ENCODE measurements around the gene TBCCD1.
"Not testable (repeated sequence)": the region's sequence is repeated elsewhere in the genome, so short reads cannot be mapped to it uniquely, and the experiment has no call there.

Gene TBCCD1

GRCh38 chr3:186594591-186595113, 27.5 kb upstream of the TBCCD1 start:
- no peak for DNase-seq (ENCODE audit: low spot score)

- no peak for DNase-seq (ENCODE audit: low spot score)
Observed at GRCh38 chr3:186593862-186594261, 26.7 kb upstream of the TBCCD1 start.

DNA sequence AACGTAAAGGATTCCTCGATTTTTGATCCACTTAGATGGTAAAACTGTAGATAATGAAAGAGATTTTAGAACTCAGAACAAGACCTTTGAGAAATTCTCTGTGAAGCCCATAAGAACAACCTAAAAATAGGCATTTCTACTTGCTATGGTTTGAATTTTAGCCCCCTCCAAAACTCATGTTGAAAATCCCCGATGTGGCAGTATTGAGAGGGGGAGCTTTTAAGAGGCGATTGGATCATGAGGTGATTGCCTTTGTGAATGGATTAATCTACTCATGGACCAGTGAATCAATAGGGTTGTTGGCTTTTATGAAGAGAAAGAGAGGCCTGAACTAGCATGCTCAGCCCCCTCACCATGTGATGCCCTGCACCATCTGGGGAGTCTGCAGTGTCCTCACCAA, 25.5 kb upstream of the TBCCD1 start:
- DNase-seq (ENCODE audit: low spot score), result no peak

DNA sequence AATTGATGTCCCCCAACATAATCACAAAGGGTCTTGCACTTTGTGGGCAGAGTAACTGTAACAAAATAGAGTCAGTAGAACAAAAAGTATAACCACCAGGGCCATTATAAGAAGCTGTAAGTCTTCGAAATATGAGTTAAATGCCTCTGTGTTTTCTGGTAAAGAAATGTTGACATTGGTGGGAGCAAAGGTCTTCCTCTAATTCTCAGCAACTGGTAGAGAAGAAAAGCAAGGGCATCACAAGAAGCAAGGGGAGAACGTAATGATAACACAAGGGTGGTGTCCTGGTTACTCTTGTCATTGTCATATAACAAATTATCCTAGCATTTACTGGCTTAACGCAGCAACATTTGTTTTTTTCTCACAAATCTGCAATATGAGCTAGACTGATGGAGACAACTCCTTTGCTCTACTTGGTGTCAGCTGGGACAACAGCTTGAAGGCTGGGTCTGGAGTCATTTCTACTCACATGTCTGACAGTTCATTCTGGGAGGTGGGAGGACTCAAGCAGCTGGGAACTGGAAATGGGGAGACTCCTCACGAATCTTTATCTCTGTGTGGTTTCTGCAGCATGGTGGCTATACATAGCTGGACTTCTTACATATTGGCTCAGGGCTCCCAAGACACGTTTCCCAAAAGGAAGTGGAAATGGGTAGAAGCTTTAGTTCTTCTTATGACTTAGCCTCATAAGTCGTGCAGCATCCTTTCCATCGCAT, 23.6 kb upstream of the TBCCD1 start:
- DNase-seq (ENCODE audit: low spot score), result no peak

DNA sequence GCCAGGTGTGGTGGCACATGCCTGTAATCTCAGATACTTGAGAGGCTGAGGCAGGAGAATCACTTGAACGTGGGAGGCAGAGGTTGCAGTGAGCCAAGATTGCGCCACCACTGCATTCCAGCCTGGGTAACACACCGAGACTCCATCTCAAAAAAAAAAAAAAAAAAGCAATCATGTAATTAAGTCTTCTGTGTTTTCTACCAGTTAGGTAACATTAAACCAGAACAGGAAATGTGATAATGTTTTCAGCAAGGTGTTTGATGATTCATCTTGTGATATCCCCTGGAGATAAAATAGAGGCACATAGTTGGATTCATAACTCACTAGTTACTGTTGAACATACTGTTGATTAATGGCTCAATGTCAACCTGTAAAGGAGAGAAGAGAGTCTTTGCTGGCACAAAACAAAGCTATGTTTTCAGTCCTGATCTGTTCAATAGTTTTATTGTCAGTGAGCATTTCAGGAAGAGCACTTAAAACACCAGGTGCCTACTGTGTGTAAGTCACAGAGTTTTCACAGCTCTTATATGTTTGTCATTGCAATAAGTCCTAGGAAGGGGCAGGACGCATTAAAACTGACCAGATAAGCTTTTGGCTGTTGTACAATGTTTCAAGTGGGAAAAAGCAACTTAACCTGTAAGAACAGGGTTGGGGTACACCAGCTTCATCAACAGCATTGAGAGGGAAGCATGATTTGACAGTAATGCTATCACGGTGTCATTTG, 22.9 kb upstream of the TBCCD1 start:
- no peak for DNase-seq (ENCODE audit: low spot score)

- DNase-seq (ENCODE audit: low spot score), result no peak
Observed at GRCh38 chr3:186589121-186589520, 22.0 kb upstream of the TBCCD1 start.

DNA sequence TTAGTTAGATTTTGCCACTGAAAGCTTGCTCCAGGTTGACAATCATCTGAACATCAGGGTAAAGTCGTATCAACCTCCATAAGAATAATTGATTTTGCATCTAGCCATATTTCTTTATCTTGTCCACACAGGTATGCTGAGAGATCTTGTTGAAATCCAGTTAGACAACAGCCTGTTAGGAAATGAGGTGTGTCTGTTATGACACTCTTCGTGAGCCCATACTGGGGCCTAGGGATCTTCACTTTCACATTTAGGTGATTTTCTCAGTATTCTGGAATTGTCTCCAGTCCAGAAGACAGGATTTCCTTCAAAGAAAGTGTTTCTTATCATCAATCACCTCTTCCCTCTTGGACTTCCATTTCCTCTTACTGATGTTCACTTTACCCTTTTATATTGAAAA, 21.5 kb upstream of the TBCCD1 start:
- DNase-seq (ENCODE audit: low spot score), result no peak

DNA sequence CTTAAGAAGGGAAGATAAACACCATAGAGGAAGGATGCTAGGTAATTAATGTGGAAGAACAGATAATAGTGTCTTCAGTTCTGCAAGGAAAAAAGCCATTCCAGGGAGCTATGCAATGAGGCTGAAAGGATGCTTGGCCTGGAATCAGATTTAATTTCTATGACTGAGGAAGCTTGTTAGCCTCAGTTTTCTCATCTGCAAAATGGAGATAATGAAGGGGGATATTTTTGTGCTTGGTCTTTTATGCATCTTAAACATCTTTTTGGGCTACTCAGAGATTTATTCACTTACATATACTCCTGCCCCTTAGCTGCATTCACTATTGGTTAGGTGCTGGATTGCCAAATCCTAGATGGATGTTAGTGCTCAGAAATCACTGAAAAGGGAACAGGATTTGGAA, 20.0 kb upstream of the TBCCD1 start:
- DNase-seq (ENCODE audit: low spot score), result no peak

DNA sequence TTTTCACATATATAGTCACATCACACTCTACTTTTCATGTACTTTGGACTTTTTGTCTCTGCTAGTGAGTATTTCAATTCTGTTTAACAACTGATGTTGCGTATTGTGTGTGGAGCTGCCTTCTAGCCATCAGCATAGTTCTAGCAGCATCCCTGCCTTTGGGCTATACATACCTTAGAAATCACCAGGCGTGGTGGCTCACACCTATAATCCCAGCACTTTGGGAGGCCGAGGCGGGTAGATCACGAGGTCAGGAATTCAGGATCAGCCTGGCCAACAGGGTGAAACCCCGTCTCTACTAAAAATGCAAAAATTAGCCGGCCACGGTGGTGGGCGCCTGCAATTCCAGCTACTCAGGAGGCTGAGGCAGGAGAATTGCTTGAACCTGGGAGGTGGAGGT, 19.1 kb upstream of the TBCCD1 start:
- DNase-seq (ENCODE audit: low spot score), result not testable (repeated sequence)

GRCh38 chr3:186583831-186584230, 16.7 kb upstream of the TBCCD1 start:
- peak; percentile 44 for DNase-seq (ENCODE audit: low spot score)

- no peak for DNase-seq (ENCODE audit: low spot score)
Observed at GRCh38 chr3:186582541-186582940, 15.4 kb upstream of the TBCCD1 start.

DNA sequence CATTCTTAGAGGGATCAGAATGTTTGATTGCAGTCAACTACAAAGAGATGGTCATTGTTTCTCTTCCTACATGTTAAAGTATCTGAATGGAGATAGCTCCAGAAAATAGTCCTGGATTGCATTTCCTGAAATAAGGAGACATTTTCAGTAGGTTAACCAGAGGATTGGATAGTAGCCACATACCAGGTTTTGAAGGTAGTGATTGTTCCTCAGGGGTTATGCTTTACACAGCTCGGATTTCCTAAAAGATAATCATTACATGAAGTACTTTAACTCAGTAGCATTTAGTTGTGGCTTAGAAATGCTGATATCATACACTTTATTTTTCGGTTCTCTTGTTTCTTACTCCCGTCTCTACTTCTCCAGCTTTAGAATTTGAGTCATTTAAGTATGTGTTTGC, 13.6 kb upstream of the TBCCD1 start:
- DNase-seq (ENCODE audit: low spot score), result no peak

DNA sequence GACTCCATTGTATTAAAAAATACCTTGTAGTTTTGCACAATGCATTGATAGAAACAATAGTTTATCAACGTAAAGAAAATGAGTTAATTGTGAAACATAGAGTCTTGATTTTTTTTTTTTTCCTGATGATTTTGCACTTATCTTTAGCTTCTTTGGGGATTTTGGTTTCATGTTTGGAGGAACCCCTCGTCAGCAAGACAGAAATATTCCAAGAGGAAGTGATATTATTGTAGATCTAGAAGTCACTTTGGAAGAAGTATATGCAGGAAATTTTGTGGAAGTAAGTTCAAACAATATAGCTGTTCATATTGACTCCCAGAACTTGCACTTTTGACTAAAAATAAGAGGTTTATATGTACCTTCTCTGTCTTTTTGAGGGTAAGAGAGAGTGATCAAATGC, 10.4 kb upstream of the TBCCD1 start:
- no peak for DNase-seq (ENCODE audit: low spot score)

GRCh38 chr3:186571644-186572013, 4.5 kb upstream of the TBCCD1 start:
- no peak for DNase-seq (ENCODE audit: low spot score)

- DNase-seq (ENCODE audit: low spot score), result no peak
Observed at GRCh38 chr3:186570941-186571643, 4.0 kb upstream of the TBCCD1 start.

DNA sequence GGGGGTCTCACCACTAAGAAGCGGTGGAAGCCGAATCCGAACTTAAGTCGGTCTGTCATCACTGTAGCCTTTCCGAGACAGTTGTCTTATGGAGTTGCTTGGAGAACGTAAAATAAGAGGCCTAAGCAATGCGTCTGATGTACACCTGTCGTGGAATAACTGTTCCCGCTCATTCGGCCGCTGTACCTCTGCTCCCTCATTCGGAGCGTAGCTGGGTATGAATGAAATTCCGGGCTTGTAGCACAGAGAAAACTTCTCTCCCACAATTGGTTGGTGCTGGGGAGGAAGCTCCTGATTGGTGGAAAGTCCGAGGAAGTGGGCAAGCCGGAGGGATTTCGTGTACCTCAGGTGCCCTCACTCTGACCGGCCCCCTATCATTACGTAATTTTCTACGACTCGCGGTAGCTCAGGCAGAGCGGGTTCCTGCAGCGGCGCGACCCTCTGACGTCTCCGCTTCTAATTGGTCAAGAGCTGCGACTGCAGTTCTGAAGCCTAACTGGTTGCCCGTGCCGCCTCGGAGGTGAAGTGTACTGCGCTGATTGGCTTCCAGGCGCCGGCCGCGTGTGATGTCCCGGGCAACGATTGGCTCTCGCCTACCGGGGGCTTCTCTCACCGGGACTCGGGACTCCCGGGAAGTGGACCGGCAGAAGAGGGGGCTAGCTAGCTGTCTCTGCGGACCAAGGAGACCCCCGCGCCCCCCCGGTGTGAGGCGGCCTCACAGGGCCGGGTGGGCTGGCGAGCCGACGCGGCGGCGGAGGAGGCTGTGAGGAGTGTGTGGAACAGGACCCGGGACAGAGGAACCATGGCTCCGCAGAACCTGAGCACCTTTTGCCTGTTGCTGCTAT, 3.2 kb upstream of the TBCCD1 start, which contains the start of gene DNAJB11:
TSS of gene DNAJB11 (plus strand) at position 625 of the 845 bp plus-strand sequence. CDS start at position 803, 178 bp downstream.
- DNase-seq (ENCODE audit: low spot score), result peak; percentile 100

GRCh38 chr3:186569779-186570095, 2.6 kb upstream of the TBCCD1 start:
- no peak for DNase-seq (ENCODE audit: low spot score)

DNA sequence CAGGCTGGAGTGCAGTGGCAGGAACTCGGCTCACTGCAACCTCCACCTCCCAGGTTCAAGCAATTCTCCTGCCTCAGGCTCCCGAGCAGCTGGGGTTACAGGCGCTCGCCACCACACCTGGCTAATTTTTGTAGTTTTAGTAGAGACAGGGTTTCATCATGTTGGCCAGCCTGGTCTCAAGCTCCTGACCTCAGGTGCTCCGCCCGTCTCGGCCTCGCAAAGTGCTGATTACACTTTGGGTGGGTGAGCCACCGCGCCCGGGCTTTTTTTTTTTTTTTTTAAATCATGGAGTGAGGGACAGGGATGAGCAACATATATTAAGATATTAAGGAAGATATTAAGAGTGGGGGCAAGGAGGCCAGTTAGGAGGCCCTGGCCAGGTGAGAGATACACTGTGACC, 2.2 kb upstream of the TBCCD1 start:
- DNase-seq (ENCODE audit: low spot score), result not testable (repeated sequence)

DNA sequence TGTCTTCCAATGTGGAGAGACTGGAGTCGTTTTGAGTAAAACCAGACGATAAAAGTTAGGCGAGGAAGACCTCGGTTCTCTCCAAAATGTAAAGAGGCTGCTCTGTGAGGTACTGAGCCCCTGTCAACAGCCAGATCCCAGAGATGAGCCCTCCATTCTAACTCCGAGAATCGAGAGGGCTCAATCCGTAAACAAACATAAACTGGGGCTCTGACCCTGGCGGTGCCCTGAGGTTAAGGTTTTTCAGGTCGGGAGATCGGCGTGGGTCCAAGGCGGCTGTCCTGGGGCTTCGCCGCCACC, 417 bp downstream of the TBCCD1 start:
- DNase-seq (ENCODE audit: low spot score), result no peak

GRCh38 chr3:186564586-186564985, 2.6 kb downstream of the TBCCD1 start:
- DNase-seq (ENCODE audit: low spot score), result no peak

GRCh38 chr3:186552408-186553031, 14.6 kb downstream of the TBCCD1 start:
- no peak for DNase-seq (ENCODE audit: low spot score)

DNA sequence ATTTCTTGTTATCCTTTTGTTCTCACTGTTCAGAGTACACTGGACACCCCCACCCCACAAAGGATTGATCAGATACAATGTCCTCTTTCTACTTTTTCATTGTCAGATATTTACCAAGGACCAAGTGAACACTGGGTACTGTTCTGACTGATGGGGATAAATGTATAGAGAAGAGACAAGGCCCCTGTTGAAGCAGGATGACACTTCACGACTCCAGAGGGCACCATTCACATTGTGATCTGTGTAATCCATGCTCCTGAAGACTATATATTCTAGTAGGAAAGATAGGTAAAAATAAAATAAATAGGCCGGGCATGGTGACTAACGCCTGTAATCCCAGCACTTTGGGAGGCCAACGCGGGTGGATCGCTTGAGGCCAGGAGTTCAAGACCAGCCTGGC, 15.8 kb downstream of the TBCCD1 start:
- DNase-seq (ENCODE audit: low spot score), result no peak

All from Ammon's horn (tissue), 1 donor.